Measurements from ENCODE around the gene ABLIM1.

The ABLIM1 gene

GRCh38 chr10:114616516-114616915 is 41.6 kb downstream of the ABLIM1 start:
- DNase-seq, result no peak

- DNase-seq, result no peak
Observed at GRCh38 chr10:114616103-114616502, 42.0 kb downstream of the ABLIM1 start.

- peak; percentile 66 for DNase-seq
Observed at GRCh38 chr10:114615600-114616007, 42.5 kb downstream of the ABLIM1 start.

GRCh38 chr10:114613237-114613979 is 44.7 kb downstream of the ABLIM1 start:
- DNase-seq, result no peak

GRCh38 chr10:114611617-114612016 is 46.5 kb downstream of the ABLIM1 start:
- no peak for DNase-seq

- no peak for DNase-seq
Observed at GRCh38 chr10:114609518-114610426, 48.3 kb downstream of the ABLIM1 start.

- no peak for DNase-seq
Observed at GRCh38 chr10:114607358-114607998, 50.6 kb downstream of the ABLIM1 start.

GRCh38 chr10:114605155-114605797 is 52.8 kb downstream of the ABLIM1 start:
- DNase-seq, result peak; percentile 44

- no peak for DNase-seq
Observed at GRCh38 chr10:114604357-114605130, 53.5 kb downstream of the ABLIM1 start.

GRCh38 chr10:114603948-114604347 is 54.1 kb downstream of the ABLIM1 start:
- peak; percentile 74 for DNase-seq

GRCh38 chr10:114603303-114603702 is 54.8 kb downstream of the ABLIM1 start:
- DNase-seq, result no peak

- no peak for DNase-seq
Observed at GRCh38 chr10:114600057-114600456, 58.0 kb downstream of the ABLIM1 start.

GRCh38 chr10:114596793-114597192 is 61.3 kb downstream of the ABLIM1 start:
- no peak for DNase-seq

GRCh38 chr10:114593816-114594468 is 64.1 kb downstream of the ABLIM1 start:
- no peak for DNase-seq

- DNase-seq, result no peak
Observed at GRCh38 chr10:114593240-114593792, 64.8 kb downstream of the ABLIM1 start.

GRCh38 chr10:114590993-114591392 is 67.1 kb downstream of the ABLIM1 start:
- DNase-seq, result no peak

- DNase-seq, result no peak
Observed at GRCh38 chr10:114584419-114584818, 73.7 kb downstream of the ABLIM1 start.

- no peak for DNase-seq
Observed at GRCh38 chr10:114581071-114581470, 77.0 kb downstream of the ABLIM1 start.

- no peak for DNase-seq
Observed at GRCh38 chr10:114577133-114577532, 80.9 kb downstream of the ABLIM1 start.

- no peak for DNase-seq
Observed at GRCh38 chr10:114576716-114577115, 81.4 kb downstream of the ABLIM1 start.

- DNase-seq, result no peak
Observed at GRCh38 chr10:114576132-114576487, 82.0 kb downstream of the ABLIM1 start.
